Measurements from ENCODE around the gene B4GALNT3.
A peak's percentile ranks its signal among the peaks of the same experiment; 100 is the strongest.

B4GALNT3 gene

DNA sequence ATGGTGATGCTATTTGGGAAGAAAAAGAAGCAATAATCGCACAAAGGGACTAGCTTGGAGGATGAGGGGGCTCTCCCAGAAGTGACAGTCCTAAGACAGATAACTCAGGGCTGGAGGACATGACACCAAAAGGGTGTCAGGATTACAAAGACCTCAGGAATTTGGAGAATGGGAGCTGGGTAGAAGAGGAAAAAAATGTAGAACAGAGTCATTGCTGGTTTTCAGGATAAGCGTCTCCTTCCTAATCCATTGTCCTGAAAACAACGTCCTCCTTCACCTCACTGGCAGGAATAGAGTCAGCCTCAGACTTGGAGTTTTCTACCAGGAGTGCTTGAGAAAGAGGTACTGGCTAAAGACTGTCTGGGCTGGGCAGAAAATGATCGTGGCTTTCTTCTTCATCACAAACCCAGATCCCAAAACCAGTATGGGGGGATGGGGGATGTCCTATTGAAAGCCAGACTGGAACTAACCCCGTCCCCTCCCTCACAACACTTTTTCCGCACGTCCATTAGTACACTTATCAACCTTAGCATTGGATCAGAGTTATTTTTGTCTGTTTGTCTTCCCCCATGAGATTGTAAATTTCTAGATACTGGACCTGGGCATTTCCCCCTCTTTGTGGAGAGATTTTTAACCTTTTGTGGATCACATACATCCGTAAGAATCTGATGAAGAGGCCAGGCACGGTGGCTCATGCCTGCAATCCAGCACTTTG is 14.3 kb downstream of the B4GALNT3 start:
- DNase-seq (ENCODE audit: low read depth in 1 of 2, low spot score in 1 of 2), result no peak
- no peak for TF ChIP-seq JUND (IDR thresholded peaks at IDR 0.05; ENCODE audit: low read depth)
- in situ Hi-C loops (cut with HindIII; ENCODE audit: low pct_unique_long_range_greater_than_20kb, low sequenced_read_pairs), result no loop called here

DNA sequence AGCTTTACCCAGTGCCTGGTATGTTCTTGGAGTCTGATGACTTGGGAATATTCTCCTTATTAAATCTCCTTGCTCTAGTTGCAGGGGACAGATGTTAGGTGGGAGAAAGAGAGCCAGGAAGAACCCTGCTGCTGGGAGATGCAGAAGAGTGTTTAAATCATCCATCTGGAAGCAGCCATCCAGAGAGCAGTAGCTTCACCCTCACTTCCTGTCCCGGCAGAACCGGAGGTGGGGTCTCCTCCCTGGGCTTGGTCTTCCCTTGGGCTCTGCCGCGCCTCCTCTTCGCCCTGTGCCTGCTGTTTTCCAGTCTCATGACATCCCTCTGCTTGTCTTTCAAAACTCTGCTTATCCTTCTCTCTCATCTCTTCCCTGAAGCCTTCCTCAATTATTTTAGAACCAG is 15.5 kb downstream of the B4GALNT3 start:
- in situ Hi-C loops (cut with HindIII; ENCODE audit: low pct_unique_long_range_greater_than_20kb, low sequenced_read_pairs), result no loop called here
- DNase-seq (ENCODE audit: low read depth in 1 of 2, low spot score in 1 of 2), result no peak

DNA sequence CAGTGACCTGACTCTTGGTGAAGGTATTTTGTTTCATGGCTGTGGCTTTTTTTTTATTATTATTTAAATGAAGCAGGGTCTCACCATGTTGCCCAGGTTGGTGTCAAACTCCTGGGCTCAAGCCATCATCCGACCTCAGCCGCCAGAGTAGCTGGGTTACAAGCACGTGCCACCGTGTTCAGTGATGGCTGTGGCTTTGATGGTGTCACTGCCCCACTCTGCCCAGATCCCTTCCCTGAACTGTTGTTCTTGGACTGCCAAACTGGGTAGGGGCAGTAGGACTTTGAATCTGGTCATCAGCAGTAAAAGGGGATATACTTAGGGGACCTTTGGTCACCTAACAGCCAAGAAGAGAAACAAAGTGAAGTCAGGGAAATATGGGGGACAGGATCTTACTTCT is 19.4 kb downstream of the B4GALNT3 start:
- no peak for TF ChIP-seq JUND (IDR thresholded peaks at IDR 0.05; ENCODE audit: low read depth)
- in situ Hi-C loops (cut with HindIII; ENCODE audit: low pct_unique_long_range_greater_than_20kb, low sequenced_read_pairs), result no loop called here
- DNase-seq (ENCODE audit: low read depth in 1 of 2, low spot score in 1 of 2), result no peak

More for the DNA sequence above, 15.5 kb downstream of the B4GALNT3 start:
- TF ChIP-seq JUND (IDR thresholded peaks at IDR 0.05; ENCODE audit: low read depth), result no peak

DNA sequence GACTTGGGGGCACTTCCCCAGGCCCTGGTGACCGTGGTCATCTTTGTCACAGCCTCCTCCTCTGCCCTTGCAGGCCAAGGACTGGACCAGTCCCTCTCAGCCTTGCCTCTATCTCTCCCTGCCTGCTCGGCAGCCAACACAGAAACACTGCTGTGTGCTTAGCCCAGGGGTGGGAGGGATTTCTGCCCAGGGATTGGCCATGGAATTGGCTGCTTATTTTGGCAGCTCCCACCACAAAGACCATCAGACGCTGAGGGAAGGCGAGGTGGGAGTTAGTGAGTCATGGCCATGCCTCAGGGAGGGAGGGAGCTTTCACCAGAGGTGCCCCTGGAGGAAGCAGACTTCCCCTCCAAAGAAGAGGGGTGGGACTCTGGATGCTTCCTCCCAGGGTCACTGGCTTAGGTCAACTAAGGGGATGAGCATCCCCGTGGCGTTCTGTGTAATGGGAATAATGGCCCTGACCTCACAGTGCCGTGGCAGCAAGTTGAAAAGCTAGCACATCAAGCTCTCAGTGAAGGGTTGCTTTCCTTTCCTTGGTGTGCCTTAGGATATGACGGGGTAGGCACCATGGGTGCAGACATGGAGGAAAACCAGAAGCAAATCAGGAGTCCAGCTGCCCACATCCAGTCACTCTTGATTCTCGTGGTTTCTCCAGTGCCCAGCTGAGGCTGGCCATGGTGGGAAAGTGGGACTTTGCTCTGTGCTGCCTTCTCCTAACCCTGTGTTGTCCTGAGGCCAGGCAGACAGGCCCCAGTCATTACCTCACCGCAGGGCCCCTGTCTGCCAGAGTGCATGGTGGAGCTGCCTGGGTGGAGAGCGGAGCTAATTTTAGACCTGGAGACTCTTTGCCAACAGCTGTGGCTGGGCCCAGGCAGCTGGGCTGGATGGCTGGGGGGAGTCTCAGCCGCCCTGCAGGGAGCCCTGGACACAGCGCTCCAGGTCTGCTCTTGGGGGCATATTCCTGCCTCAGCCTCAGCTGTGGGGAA is 21.4 kb downstream of the B4GALNT3 start:
- in situ Hi-C loops (cut with HindIII; ENCODE audit: low pct_unique_long_range_greater_than_20kb, low sequenced_read_pairs), result no loop called here
- no peak for DNase-seq (ENCODE audit: low read depth in 1 of 2, low spot score in 1 of 2)
- TF ChIP-seq JUND (IDR thresholded peaks at IDR 0.05; ENCODE audit: low read depth), result no peak

DNA sequence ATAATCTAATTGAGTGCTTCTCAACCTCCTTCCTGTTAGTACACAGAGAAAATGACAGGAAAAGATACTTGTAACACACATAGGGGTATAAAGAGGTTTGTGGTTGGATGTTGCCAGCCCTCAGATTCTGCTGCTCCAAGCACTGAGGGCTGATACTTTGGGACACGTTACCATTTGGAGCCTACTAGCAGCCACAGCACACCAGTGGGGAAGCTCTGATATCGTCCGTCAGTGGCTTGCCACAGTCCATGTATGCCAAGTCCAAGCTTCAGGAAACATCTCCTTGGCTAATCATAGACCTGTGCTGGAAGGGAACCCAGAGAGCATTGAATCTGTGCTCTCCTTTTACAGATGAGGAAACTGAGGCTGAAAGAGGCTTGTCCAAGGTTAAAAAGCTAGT is 22.3 kb downstream of the B4GALNT3 start:
- in situ Hi-C loops (cut with HindIII; ENCODE audit: low pct_unique_long_range_greater_than_20kb, low sequenced_read_pairs), result no loop called here
- no peak for DNase-seq (ENCODE audit: low read depth in 1 of 2, low spot score in 1 of 2)

DNA sequence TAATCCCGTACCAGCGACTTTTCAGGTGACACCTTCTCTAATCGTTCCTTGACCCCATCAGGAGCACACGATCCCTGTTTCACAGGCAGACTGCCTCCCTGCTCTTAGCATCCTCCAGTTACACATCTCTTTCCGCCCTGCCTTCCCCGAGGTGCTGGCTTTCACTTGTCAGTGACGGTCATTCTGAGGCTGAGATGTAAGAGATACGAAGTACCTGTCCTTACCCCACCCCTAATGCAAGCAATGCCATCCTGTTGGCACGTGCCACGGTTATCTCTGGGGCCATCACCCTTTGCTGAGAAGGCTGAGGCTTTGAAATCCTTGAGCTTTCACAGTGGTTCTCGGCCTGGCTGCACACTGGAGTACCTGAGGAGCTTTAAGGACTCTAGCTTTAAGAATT is 24.4 kb downstream of the B4GALNT3 start:
- DNase-seq (ENCODE audit: low read depth in 1 of 2, low spot score in 1 of 2), result peak in 1 of 2 experiments; percentile 48
- TF ChIP-seq JUND (IDR thresholded peaks at IDR 0.05; ENCODE audit: low read depth), result no peak
- in situ Hi-C loops (cut with HindIII; ENCODE audit: low pct_unique_long_range_greater_than_20kb, low sequenced_read_pairs), result no loop called here

More for the DNA sequence above, 22.3 kb downstream of the B4GALNT3 start:
- TF ChIP-seq JUND (IDR thresholded peaks at IDR 0.05; ENCODE audit: low read depth), result no peak

DNA sequence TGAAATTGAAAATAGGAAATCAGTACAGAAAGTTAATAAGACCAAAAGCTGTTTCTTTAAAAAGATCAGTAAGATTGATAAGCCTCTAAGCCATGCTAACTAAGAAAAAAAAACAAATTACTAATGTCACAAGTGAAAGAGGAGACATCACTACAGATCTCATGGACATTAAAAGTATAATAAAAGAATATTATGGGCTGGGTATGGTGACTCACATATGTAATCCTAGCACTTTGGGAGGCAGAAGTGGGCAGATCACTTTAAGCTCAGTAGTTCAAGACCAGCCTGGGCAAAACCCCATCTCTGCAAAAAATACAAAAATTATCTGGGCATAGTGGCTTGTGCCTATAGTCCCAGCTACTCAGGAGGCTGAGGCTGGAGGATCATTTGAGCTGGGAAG is 30.5 kb downstream of the B4GALNT3 start:
- in situ Hi-C loops (cut with HindIII; ENCODE audit: low pct_unique_long_range_greater_than_20kb, low sequenced_read_pairs), result no loop called here
- no peak for TF ChIP-seq JUND (IDR thresholded peaks at IDR 0.05; ENCODE audit: low read depth)
- no peak for DNase-seq (ENCODE audit: low read depth in 1 of 2, low spot score in 1 of 2)

DNA sequence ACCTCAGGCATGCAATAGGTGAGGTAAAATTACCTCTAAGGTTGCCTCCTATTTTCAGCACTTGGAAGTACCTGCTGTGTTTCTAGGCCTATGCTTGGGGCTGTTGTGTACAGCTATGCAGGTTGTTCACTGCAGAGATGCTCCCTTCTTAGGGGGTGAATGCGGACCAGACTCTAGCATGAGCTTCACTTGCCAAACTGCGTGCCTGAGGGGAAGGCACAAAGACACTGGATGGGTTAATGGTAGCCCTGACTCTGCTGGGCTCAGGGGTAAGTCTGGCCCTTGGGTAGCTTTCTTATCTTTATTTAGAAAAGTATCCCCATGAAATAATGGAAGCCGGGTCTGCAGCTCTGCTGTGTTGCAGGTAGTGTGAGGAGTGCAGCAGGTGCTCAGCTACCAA is 35.7 kb downstream of the B4GALNT3 start:
- in situ Hi-C loops (cut with HindIII; ENCODE audit: low pct_unique_long_range_greater_than_20kb, low sequenced_read_pairs), result no loop called here
- TF ChIP-seq JUND (IDR thresholded peaks at IDR 0.05; ENCODE audit: low read depth), result no peak
- DNase-seq (ENCODE audit: low read depth in 1 of 2, low spot score in 1 of 2), result no peak

DNA sequence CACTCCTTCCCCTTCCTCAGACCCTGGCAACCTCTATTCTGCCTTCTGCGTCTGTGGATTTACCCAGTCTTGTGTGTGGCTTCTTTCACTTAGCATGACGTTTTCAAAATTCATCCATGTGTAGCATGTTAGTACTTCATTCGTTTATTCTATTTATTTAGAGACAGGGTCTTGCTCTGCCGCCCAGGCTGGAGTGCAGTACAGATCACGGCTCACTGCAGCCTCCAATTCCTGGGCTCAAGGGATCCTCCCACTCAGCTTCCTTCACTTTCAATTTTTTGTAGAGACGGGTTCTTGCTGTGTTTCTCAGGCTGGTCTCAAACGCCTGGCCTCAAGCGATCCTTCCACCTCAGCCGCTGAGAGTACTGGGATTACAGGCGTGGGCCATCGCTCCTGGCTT is 37.0 kb downstream of the B4GALNT3 start:
- DNase-seq (ENCODE audit: low read depth in 1 of 2, low spot score in 1 of 2), result no peak
- in situ Hi-C loops (cut with HindIII; ENCODE audit: low pct_unique_long_range_greater_than_20kb, low sequenced_read_pairs), result no loop called here
- no peak for TF ChIP-seq JUND (IDR thresholded peaks at IDR 0.05; ENCODE audit: low read depth)

DNA sequence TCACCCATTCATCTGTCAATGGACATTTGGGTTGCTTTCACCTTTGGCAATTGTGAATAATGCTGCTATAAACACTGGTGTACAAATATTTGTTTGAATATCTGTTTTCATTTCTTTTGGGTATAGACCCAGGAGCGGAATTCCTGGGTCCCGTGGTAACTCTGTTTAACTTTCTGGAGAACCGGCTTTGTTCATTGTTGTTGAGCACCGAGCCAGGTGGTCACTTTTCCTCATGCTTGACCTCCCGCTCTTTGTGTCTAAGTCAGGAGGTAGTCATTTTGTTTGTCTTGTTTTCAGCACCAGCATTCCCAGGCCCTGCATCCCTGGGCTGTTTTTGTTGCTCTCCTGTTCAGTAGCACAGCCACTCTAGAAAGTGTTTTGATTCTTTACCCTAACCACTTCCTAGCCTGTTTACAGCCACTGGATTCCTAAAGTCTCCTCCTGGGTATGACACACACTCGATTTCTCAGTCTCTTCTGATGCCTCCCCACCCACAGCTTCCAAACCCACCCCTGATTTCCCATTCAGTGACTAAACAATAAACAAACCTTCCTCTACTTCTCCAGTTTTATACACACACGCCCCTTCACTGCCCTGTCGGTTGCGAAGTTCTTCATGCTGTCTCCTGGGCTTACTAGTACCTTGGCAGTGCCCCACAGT is 37.9 kb downstream of the B4GALNT3 start:
- TF ChIP-seq JUND (IDR thresholded peaks at IDR 0.05; ENCODE audit: low read depth), result no peak
- in situ Hi-C loops (cut with HindIII; ENCODE audit: low pct_unique_long_range_greater_than_20kb, low sequenced_read_pairs), result no loop called here
- DNase-seq (ENCODE audit: low read depth in 1 of 2, low spot score in 1 of 2), result peak in 1 of 2 experiments; percentile 87

DNA sequence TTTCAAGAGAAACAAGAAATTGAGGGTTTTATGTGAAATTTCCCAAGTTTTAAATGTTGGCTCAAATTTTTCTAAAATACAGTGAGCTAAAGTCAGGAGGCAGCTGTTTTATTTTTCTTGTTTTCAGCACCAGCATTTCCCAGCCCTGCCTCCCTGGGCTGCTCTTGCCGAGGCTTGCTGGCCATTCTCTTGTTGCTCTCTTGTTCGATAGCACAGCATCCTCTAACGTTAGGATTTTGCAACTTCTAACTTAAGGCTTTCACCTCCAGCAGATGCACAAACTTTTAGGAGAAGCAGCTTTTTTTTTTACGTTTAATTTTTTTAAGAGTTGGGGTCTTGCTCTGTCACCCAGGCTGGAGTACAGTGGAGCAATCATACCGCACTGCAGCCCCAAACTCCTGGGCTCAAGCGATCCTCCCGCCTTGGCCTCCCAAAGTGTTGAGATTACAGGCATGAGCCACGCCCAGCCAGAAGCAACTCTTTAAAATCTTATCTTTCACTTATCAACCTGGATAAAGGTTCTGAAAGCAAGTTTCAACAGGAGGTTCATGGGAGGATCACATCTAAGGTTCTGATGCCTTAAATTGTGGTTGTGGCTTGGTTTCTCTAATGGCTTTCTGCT is 40.2 kb downstream of the B4GALNT3 start:
- TF ChIP-seq JUND (IDR thresholded peaks at IDR 0.05; ENCODE audit: low read depth), result no peak
- in situ Hi-C loops (cut with HindIII; ENCODE audit: low pct_unique_long_range_greater_than_20kb, low sequenced_read_pairs), result no loop called here
- no peak for DNase-seq (ENCODE audit: low read depth in 1 of 2, low spot score in 1 of 2)

DNA sequence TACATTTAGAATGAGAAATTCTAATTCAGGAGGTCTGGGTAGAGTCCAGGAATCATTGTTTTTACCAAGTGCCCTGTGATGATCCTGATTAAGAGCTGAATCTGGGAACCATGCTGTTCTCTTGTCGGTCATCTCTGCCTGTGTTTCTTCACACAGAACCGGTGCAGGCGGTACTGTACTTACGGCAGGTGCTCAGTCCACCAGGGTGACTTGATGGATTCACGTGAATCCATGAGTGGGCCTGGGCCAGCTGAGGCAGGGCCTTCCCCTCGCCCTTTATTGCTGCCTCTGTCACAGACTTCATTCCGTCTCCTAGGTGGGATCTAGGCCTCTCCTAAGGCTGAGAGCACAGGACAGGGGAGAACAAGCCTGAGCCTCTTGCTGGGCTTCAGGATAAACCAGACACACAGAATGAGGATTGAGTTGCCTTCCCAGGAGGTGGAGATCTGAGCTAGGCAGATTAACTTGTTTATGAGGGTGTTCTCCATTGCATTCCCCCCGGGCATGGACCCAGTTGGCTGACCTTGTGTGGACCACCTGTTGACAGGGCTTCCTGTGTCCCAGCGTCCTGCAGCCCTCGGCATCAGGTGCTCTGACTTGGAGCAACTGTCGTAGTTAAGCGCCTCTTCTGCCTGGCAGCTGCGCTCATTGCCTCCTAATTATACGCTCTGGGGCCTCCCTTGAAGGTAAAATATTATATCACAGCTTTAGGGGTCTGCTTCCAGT is 42.1 kb downstream of the B4GALNT3 start:
- TF ChIP-seq JUND (IDR thresholded peaks at IDR 0.05; ENCODE audit: low read depth), result no peak
- in situ Hi-C loops (cut with HindIII; ENCODE audit: low pct_unique_long_range_greater_than_20kb, low sequenced_read_pairs), result no loop called here
- DNase-seq (ENCODE audit: low read depth in 1 of 2, low spot score in 1 of 2), result no peak

Measured in T47D (cell line).